Activated CD4-positive, alpha-beta memory T cell treated with anti-CD3 and anti-CD28 coated beads, Interleukin-2, amount 10 ng/mL, durations not matched to agents 7 days and 5 days (primary cell): ENCODE results near the gene PTMS. TPM values are rescaled to one million over a fixed set of nuclear protein-coding genes. Genes with fewer than 3 reads are reported as not detected.

Experiments used
- CTCF ChIA-PET: fragments of 350-600 bp; sonication (Branson Sonifier 250); formaldehyde crosslinking; loops from one replicate; lab custom pipeline; 2021; ENCODE audit warnings: antibody characterized with exemption, inconsistent platforms; lab: Charles Lee
- POLR2A ChIA-PET: fragments of 350-600 bp; sonication (Branson Sonifier 250); formaldehyde crosslinking; loops from one replicate; lab custom pipeline; 2021; ENCODE audit warnings: antibody characterized with exemption; lab: Charles Lee
- DNase-seq: peaks from one replicate; pipeline ENCODE4 v3.0.0-alpha.2; 2020
- H3K27ac Mint-ChIP-seq: one replicate; pipeline ENCODE4 v1.8.0; 2021; ENCODE audit warnings: mild to moderate bottlenecking, mixed read lengths
- H3K27me3 Mint-ChIP-seq: one replicate; pipeline ENCODE4 v1.8.0; 2021; ENCODE audit warnings: mixed read lengths
- H3K36me3 Mint-ChIP-seq: one replicate; pipeline ENCODE4 v1.8.0; 2021; ENCODE audit warnings: low read depth, mixed read lengths
- H3K4me1 Mint-ChIP-seq: one replicate; pipeline ENCODE4 v1.8.0; 2021; ENCODE audit warnings: mixed read lengths
- H3K4me3 Mint-ChIP-seq: one replicate; pipeline ENCODE4 v1.8.0; 2021; ENCODE audit warnings: mild to moderate bottlenecking, mixed read lengths
- H3K9me3 Mint-ChIP-seq: one replicate; pipeline ENCODE4 v1.8.0; 2021; ENCODE audit warnings: mixed read lengths
- total RNA-seq, 2 experiments: library from RNA; stranded (reverse); gene quantifications; one replicate each; pipeline ENCODE4 v1.2.3, GENCODE V29; 2021

PTMS gene
- total RNA-seq, 2 experiments from 2014 or later, result 47.0 to 49.6 TPM

GRCh38 chr12:6799147-6799546, 33.0 kb downstream of the PTMS start:
- H3K36me3 Mint-ChIP-seq, result peaks cover 73% of the 10 kb centered on the region
- POLR2A ChIA-PET, result interaction anchor here (1.3 kb wide), 1 partner anchor 10 kb away, joined by 3 read pairs; the partner anchor contains the start of gene CD4

GRCh38 chr12:6807170-6807569, 41.0 kb downstream of the PTMS start:
- no peak overlapping the region for H3K4me3 Mint-ChIP-seq
- peaks cover 45% of the 10 kb centered on the region for H3K36me3 Mint-ChIP-seq
- no peaks in the 10 kb centered on the region for H3K9me3 Mint-ChIP-seq
- ChIA-PET POLR2A (interaction anchor here (0.8 to 1.7 kb wide), 2 partner anchors 15 to 16 kb away, joined by 3 to 6 read pairs; partner anchors contain the start of gene GPR162), CTCF (interaction anchor here (0.6 to 1.6 kb wide), 2 partner anchors 54 to 184 kb away, joined by 3 to 5 read pairs; partner anchors contain the start of gene MLF2)
- no peak overlapping the region for H3K27ac Mint-ChIP-seq
- H3K27me3 Mint-ChIP-seq, result no peaks in the 10 kb centered on the region
- no peak for DNase-seq
- peaks cover 13% of the 10 kb centered on the region for H3K4me1 Mint-ChIP-seq

More at GRCh38 chr12:6799147-6799546, 33.0 kb downstream of the PTMS start:
- Mint-ChIP-seq H3K4me3 (no peak overlapping the region), H3K27ac (no peak overlapping the region), H3K4me1 (peaks cover 35% of the 10 kb centered on the region), H3K9me3 (no peaks in the 10 kb centered on the region), H3K27me3 (no peaks in the 10 kb centered on the region)
- no peak for DNase-seq
- CTCF ChIA-PET, result no interaction called here

- Mint-ChIP-seq H3K27ac (no peak overlapping the region), H3K36me3 (peaks cover 39% of the 10 kb centered on the region), H3K9me3 (no peaks in the 10 kb centered on the region), H3K4me3 (no peak overlapping the region), H3K4me1 (peaks cover 13% of the 10 kb centered on the region), H3K27me3 (no peaks in the 10 kb centered on the region)
- POLR2A ChIA-PET, result interaction anchor here (1.2 to 1.3 kb wide), 2 partner anchors 17 to 56 kb away, joined by 3 to 5 read pairs; partner anchors contain the start of gene MLF2
- CTCF ChIA-PET, result interaction anchor here (0.6 to 1.6 kb wide), 3 partner anchors 16 to 82 kb away, joined by 3 to 4 read pairs (median 3); no protein-coding TSS in a partner anchor
- DNase-seq, result no peak
These were observed 42.9 kb downstream of the PTMS start for GRCh38 chr12:6809056-6809455.

GRCh38 chr12:6810758-6811157, 44.6 kb downstream of the PTMS start:
- Mint-ChIP-seq H3K4me1 (peaks cover 13% of the 10 kb centered on the region), H3K36me3 (peaks cover 48% of the 10 kb centered on the region), H3K4me3 (no peak overlapping the region), H3K9me3 (no peaks in the 10 kb centered on the region), H3K27me3 (no peaks in the 10 kb centered on the region), H3K27ac (peak overlapping the region; percentile 9)
- POLR2A ChIA-PET, result interaction anchor here (0.6 to 1.8 kb wide), 5 partner anchors 13 to 318 kb away, joined by 3 to 5 read pairs (median 3); partner anchors contain the start of gene MRPL51
- CTCF ChIA-PET, result interaction anchor here (0.7 to 1.2 kb wide), 3 partner anchors 23 to 57 kb away, joined by 4 read pairs; partner anchors contain the start of gene MLF2
- no peak for DNase-seq

- H3K27me3 Mint-ChIP-seq, result no peaks in the 10 kb centered on the region
These were observed 47.2 kb downstream of the PTMS start for GRCh38 chr12:6813363-6813762.

GRCh38 chr12:6816598-6816997, 50.4 kb downstream of the PTMS start:
- POLR2A ChIA-PET, result interaction anchor here (2.4 kb wide), 1 partner anchor 63 kb away, joined by 9 read pairs; the partner anchor contains the start of gene MLF2
- Mint-ChIP-seq H3K4me1 (peaks cover 11% of the 10 kb centered on the region), H3K27me3 (peaks cover 4% of the 10 kb centered on the region), H3K36me3 (peaks cover 60% of the 10 kb centered on the region), H3K4me3 (no peak overlapping the region), H3K27ac (no peak overlapping the region), H3K9me3 (no peaks in the 10 kb centered on the region)
- DNase-seq, result no peak
- CTCF ChIA-PET, result no interaction called here

More at GRCh38 chr12:6813363-6813762, 47.2 kb downstream of the PTMS start:
- CTCF ChIA-PET, result interaction anchor here (0.5 to 1.0 kb wide), 5 partner anchors 9 to 211 kb away, joined by 3 to 4 read pairs (median 3); partner anchors contain the start of gene PTMS
- Mint-ChIP-seq H3K4me3 (no peak overlapping the region), H3K27ac (no peak overlapping the region), H3K9me3 (no peaks in the 10 kb centered on the region), H3K4me1 (peaks cover 11% of the 10 kb centered on the region), H3K36me3 (peaks cover 66% of the 10 kb centered on the region)
- POLR2A ChIA-PET, result interaction anchor here (0.7 to 1.5 kb wide), 3 partner anchors 7 to 27 kb away, joined by 3 to 7 read pairs (median 3); partner anchors contain the start of genes CD4 and GNB3
- no peak for DNase-seq

GRCh38 chr12:6817098-6817497, 50.9 kb downstream of the PTMS start:
- Mint-ChIP-seq H3K9me3 (no peaks in the 10 kb centered on the region), H3K4me3 (no peak overlapping the region), H3K36me3 (peaks cover 60% of the 10 kb centered on the region), H3K4me1 (peaks cover 14% of the 10 kb centered on the region), H3K27ac (no peak overlapping the region), H3K27me3 (peaks cover 7% of the 10 kb centered on the region)
- no peak for DNase-seq
- ChIA-PET POLR2A (interaction anchor here (2.4 kb wide), 1 partner anchor 64 kb away, joined by 9 read pairs; the partner anchor contains the start of gene MLF2), CTCF (no interaction called here)

GRCh38 chr12:6817662-6818157, 51.5 kb downstream of the PTMS start:
- Mint-ChIP-seq H3K27ac (no peak overlapping the region), H3K4me1 (peaks cover 14% of the 10 kb centered on the region), H3K27me3 (peaks cover 12% of the 10 kb centered on the region), H3K9me3 (no peaks in the 10 kb centered on the region), H3K36me3 (peaks cover 60% of the 10 kb centered on the region), H3K4me3 (no peak overlapping the region)
- ChIA-PET CTCF (no interaction called here), POLR2A (interaction anchor here (1.0 kb wide), 1 partner anchor 65 kb away, joined by 3 read pairs; the partner anchor contains the start of gene MLF2)
- no peak for DNase-seq

- no peak overlapping the region for H3K4me3 Mint-ChIP-seq
- ChIA-PET CTCF (no interaction called here), POLR2A (interaction anchor here (1.0 kb wide), 2 partner anchors 16 to 65 kb away, joined by 3 read pairs; partner anchors contain the start of gene MLF2)
These were observed 52.1 kb downstream of the PTMS start for GRCh38 chr12:6818222-6818621.

GRCh38 chr12:6818645-6819044, 52.5 kb downstream of the PTMS start:
- Mint-ChIP-seq H3K4me1 (peaks cover 14% of the 10 kb centered on the region), H3K27ac (peak overlapping the region; percentile 23), H3K27me3 (peaks cover 19% of the 10 kb centered on the region), H3K36me3 (peaks cover 58% of the 10 kb centered on the region), H3K9me3 (no peaks in the 10 kb centered on the region), H3K4me3 (no peak overlapping the region)
- POLR2A ChIA-PET, result interaction anchor here (1.0 kb wide), 2 partner anchors 15 to 66 kb away, joined by 3 read pairs; partner anchors contain the start of gene MLF2
- CTCF ChIA-PET, result no interaction called here
- no peak for DNase-seq

More at GRCh38 chr12:6818222-6818621, 52.1 kb downstream of the PTMS start:
- Mint-ChIP-seq H3K36me3 (peaks cover 60% of the 10 kb centered on the region), H3K27me3 (peaks cover 17% of the 10 kb centered on the region), H3K27ac (no peak overlapping the region), H3K4me1 (peaks cover 14% of the 10 kb centered on the region), H3K9me3 (no peaks in the 10 kb centered on the region)
- DNase-seq, result no peak

GRCh38 chr12:6819106-6820030, 53.2 kb downstream of the PTMS start:
- no peak for DNase-seq
- POLR2A ChIA-PET, result interaction anchor here (1.0 kb wide), 2 partner anchors 15 to 66 kb away, joined by 3 read pairs; partner anchors contain the start of gene MLF2
- CTCF ChIA-PET, result no interaction called here
- Mint-ChIP-seq H3K27me3 (peaks cover 24% of the 10 kb centered on the region), H3K36me3 (peaks cover 50% of the 10 kb centered on the region), H3K27ac (no peak overlapping the region), H3K4me3 (no peak overlapping the region), H3K9me3 (no peaks in the 10 kb centered on the region), H3K4me1 (peaks cover 14% of the 10 kb centered on the region)

- no peak for DNase-seq
- peaks cover 30% of the 10 kb centered on the region for H3K27me3 Mint-ChIP-seq
- no peak overlapping the region for H3K4me3 Mint-ChIP-seq
- H3K36me3 Mint-ChIP-seq, result peaks cover 42% of the 10 kb centered on the region
- ChIA-PET CTCF (no interaction called here), POLR2A (interaction anchor here (1.4 to 1.6 kb wide), 3 partner anchors 7 to 67 kb away, joined by 6 to 7 read pairs (median 7); partner anchors contain the start of genes CDCA3, MLF2 and USP5)
- peaks cover 14% of the 10 kb centered on the region for H3K4me1 Mint-ChIP-seq
- H3K27ac Mint-ChIP-seq, result no peak overlapping the region
- H3K9me3 Mint-ChIP-seq, result no peaks in the 10 kb centered on the region
These were observed 54.0 kb downstream of the PTMS start for GRCh38 chr12:6820166-6820565.
